ENCODE data around the gene NOP16. TPM values are rescaled to one million over a fixed set of nuclear protein-coding genes. Genes with fewer than 3 reads are reported as not detected.

The NOP16 gene
- total RNA-seq, 2 experiments from 2014 or later: 52.5 to 57.6 TPM

GRCh38 chr5:176364765-176365350 is 23.5 kb downstream of the NOP16 start:
- intact Hi-C loops (cut with micrococcal nuclease): loop anchor here (1.0 to 5.0 kb wide), 2 partner anchors 24 to 172 kb away; partner anchors contain the start of gene RNF44
- Mint-ChIP-seq H3K27me3 (no peaks in the 10 kb centered on the region), H3K4me3 (peak overlapping the region; percentile 73), H3K27ac (peak overlapping the region; percentile 18), H3K4me1 (ENCODE audit: low read depth) (peaks cover 26% of the 10 kb centered on the region), H3K36me3 (peaks cover 16% of the 10 kb centered on the region), H3K9me3 (no peaks in the 10 kb centered on the region)
- ChIA-PET CTCF (no interaction called here), POLR2A (no interaction called here)
- no peak for DNase-seq

GRCh38 chr5:176362233-176362490 is 26.2 kb downstream of the NOP16 start:
- no peaks in the 10 kb centered on the region for H3K9me3 Mint-ChIP-seq
- H3K27ac Mint-ChIP-seq: peak overlapping the region; percentile 90
- DNase-seq: no peak
- intact Hi-C loops (cut with micrococcal nuclease): loop anchor here (2.0 to 5.0 kb wide), 2 partner anchors 87 to 175 kb away; partner anchors contain the start of genes FAF2 and RNF44
- CTCF ChIA-PET: interaction anchor here (1.1 to 2.5 kb wide), 5 partner anchors 10 to 632 kb away, joined by 3 to 10 read pairs (median 6); partner anchors contain the start of gene CLTB
- POLR2A ChIA-PET: interaction anchor here (0.7 to 1.5 kb wide), 4 partner anchors 10 to 176 kb away, joined by 3 to 5 read pairs (median 3); no protein-coding TSS in a partner anchor
- H3K4me3 Mint-ChIP-seq: peak overlapping the region; percentile 99
- H3K27me3 Mint-ChIP-seq: no peaks in the 10 kb centered on the region
- H3K4me1 Mint-ChIP-seq (ENCODE audit: low read depth): peaks cover 40% of the 10 kb centered on the region
- peaks cover 18% of the 10 kb centered on the region for H3K36me3 Mint-ChIP-seq

GRCh38 chr5:176361437-176362232 is 26.8 kb downstream of the NOP16 start, which contains the start of gene KIAA1191:
Gene KIAA1191 (minus strand): TSS chr5:176361764. CDS start chr5:176359508, 2,256 bp downstream.
- H3K9me3 Mint-ChIP-seq: no peaks in the 10 kb centered on the region
- H3K4me1 Mint-ChIP-seq (ENCODE audit: low read depth): peaks cover 38% of the 10 kb centered on the region
- intact Hi-C loops (cut with micrococcal nuclease): loop anchor here (1.0 to 5.0 kb wide), 3 partner anchors 27 to 176 kb away; partner anchors contain the start of genes FAF2, HIGD2A, NOP16 and RNF44
- ChIA-PET CTCF (interaction anchor here (1.1 to 2.5 kb wide), 6 partner anchors 9 to 632 kb away, joined by 3 to 10 read pairs (median 6); partner anchors contain the start of gene CLTB), POLR2A (interaction anchor here (0.7 to 1.5 kb wide), 5 partner anchors 9 to 176 kb away, joined by 3 to 5 read pairs (median 3); partner anchors contain the start of gene CLTB)
- peaks cover 15% of the 10 kb centered on the region for H3K36me3 Mint-ChIP-seq
- no peaks in the 10 kb centered on the region for H3K27me3 Mint-ChIP-seq
- H3K4me3 Mint-ChIP-seq: peak within 1 kb of the TSS; percentile 99
- H3K27ac Mint-ChIP-seq: peak within 1 kb of the TSS; percentile 90
- DNase-seq: peak; percentile 97

GRCh38 chr5:176360894-176361436 is 27.4 kb downstream of the NOP16 start:
- H3K4me1 Mint-ChIP-seq (ENCODE audit: low read depth): peaks cover 37% of the 10 kb centered on the region
- intact Hi-C loops (cut with micrococcal nuclease): loop anchor here (1.0 to 5.0 kb wide), 2 partner anchors 27 to 176 kb away; partner anchors contain the start of genes HIGD2A, NOP16 and RNF44
- H3K9me3 Mint-ChIP-seq: no peaks in the 10 kb centered on the region
- CTCF ChIA-PET: interaction anchor here (1.4 to 2.5 kb wide), 4 partner anchors 9 to 126 kb away, joined by 3 to 10 read pairs (median 6); partner anchors contain the start of gene CLTB
- POLR2A ChIA-PET: interaction anchor here (0.7 to 1.1 kb wide), 3 partner anchors 9 to 55 kb away, joined by 3 to 5 read pairs (median 3); partner anchors contain the start of gene CLTB
- H3K4me3 Mint-ChIP-seq: peak overlapping the region; percentile 99
- peak overlapping the region; percentile 90 for H3K27ac Mint-ChIP-seq
- H3K36me3 Mint-ChIP-seq: peaks cover 14% of the 10 kb centered on the region
- peak; percentile 37 for DNase-seq
- no peaks in the 10 kb centered on the region for H3K27me3 Mint-ChIP-seq

- H3K27ac Mint-ChIP-seq: peak overlapping the region; percentile 8
- POLR2A ChIA-PET: interaction anchor here (0.7 to 1.1 kb wide), 2 partner anchors 29 to 287 kb away, joined by 3 read pairs; partner anchors contain the start of genes HIGD2A and NOP16
- H3K27me3 Mint-ChIP-seq: no peaks in the 10 kb centered on the region
- DNase-seq: no peak
- H3K4me1 Mint-ChIP-seq (ENCODE audit: low read depth): peaks cover 37% of the 10 kb centered on the region
- CTCF ChIA-PET: interaction anchor here (2.5 kb wide), 1 partner anchor 124 kb away, joined by 10 read pairs; no protein-coding TSS in a partner anchor
- H3K9me3 Mint-ChIP-seq: no peaks in the 10 kb centered on the region
- intact Hi-C loops (cut with micrococcal nuclease): loop anchor here (5.0 kb wide), 1 partner anchor 178 kb away; the partner anchor contains the start of gene RNF44
- peak overlapping the region; percentile 67 for H3K4me3 Mint-ChIP-seq
- peaks cover 18% of the 10 kb centered on the region for H3K36me3 Mint-ChIP-seq
Observed at GRCh38 chr5:176359658-176360057, 28.7 kb downstream of the NOP16 start.

- Mint-ChIP-seq H3K36me3 (peaks cover 25% of the 10 kb centered on the region), H3K4me3 (no peak overlapping the region)
- POLR2A ChIA-PET: no interaction called here
Observed at GRCh38 chr5:176356179-176356566, 32.2 kb downstream of the NOP16 start.

GRCh38 chr5:176355400-176356178 is 32.8 kb downstream of the NOP16 start:
- no peak overlapping the region for H3K27ac Mint-ChIP-seq
- H3K9me3 Mint-ChIP-seq: no peaks in the 10 kb centered on the region
- no peak overlapping the region for H3K4me3 Mint-ChIP-seq
- no peaks in the 10 kb centered on the region for H3K27me3 Mint-ChIP-seq
- ChIA-PET POLR2A (no interaction called here), CTCF (no interaction called here)
- DNase-seq: no peak
- H3K36me3 Mint-ChIP-seq: peaks cover 25% of the 10 kb centered on the region
- intact Hi-C loops (cut with micrococcal nuclease): no loop called here
- peaks cover 26% of the 10 kb centered on the region for H3K4me1 Mint-ChIP-seq (ENCODE audit: low read depth)

More at GRCh38 chr5:176356179-176356566, 32.2 kb downstream of the NOP16 start:
- no peak for DNase-seq
- CTCF ChIA-PET: no interaction called here
- Mint-ChIP-seq H3K9me3 (no peaks in the 10 kb centered on the region), H3K27me3 (no peaks in the 10 kb centered on the region), H3K27ac (no peak overlapping the region), H3K4me1 (ENCODE audit: low read depth) (peaks cover 26% of the 10 kb centered on the region)
- intact Hi-C loops (cut with micrococcal nuclease): no loop called here

GRCh38 chr5:176353533-176353932 is 34.9 kb downstream of the NOP16 start:
- ChIA-PET POLR2A (no interaction called here), CTCF (no interaction called here)
- no peak for DNase-seq
- H3K36me3 Mint-ChIP-seq: peaks cover 33% of the 10 kb centered on the region
- H3K27ac Mint-ChIP-seq: no peak overlapping the region
- no peaks in the 10 kb centered on the region for H3K27me3 Mint-ChIP-seq
- no peaks in the 10 kb centered on the region for H3K9me3 Mint-ChIP-seq
- H3K4me3 Mint-ChIP-seq: no peak overlapping the region
- H3K4me1 Mint-ChIP-seq (ENCODE audit: low read depth): peaks cover 20% of the 10 kb centered on the region
- intact Hi-C loops (cut with micrococcal nuclease): no loop called here

- ChIA-PET POLR2A (interaction anchor here (0.6 to 0.9 kb wide), 3 partner anchors 9 to 291 kb away, joined by 3 to 5 read pairs (median 3); partner anchors contain the start of gene KIAA1191), CTCF (interaction anchor here (1.6 kb wide), 1 partner anchor 9 kb away, joined by 5 read pairs; the partner anchor contains the start of gene KIAA1191)
- DNase-seq: no peak
- Mint-ChIP-seq H3K9me3 (no peaks in the 10 kb centered on the region), H3K36me3 (peaks cover 33% of the 10 kb centered on the region), H3K27ac (peak overlapping the region; percentile 36), H3K4me3 (no peak overlapping the region), H3K4me1 (ENCODE audit: low read depth) (peaks cover 13% of the 10 kb centered on the region), H3K27me3 (no peaks in the 10 kb centered on the region)
- intact Hi-C loops (cut with micrococcal nuclease): no loop called here
Observed at GRCh38 chr5:176352116-176352878, 36.1 kb downstream of the NOP16 start.

- CTCF ChIA-PET: no interaction called here
- DNase-seq: no peak
- H3K9me3 Mint-ChIP-seq: no peaks in the 10 kb centered on the region
- no peaks in the 10 kb centered on the region for H3K27me3 Mint-ChIP-seq
- peaks cover 39% of the 10 kb centered on the region for H3K36me3 Mint-ChIP-seq
- peak overlapping the region; percentile 15 for H3K27ac Mint-ChIP-seq
- H3K4me1 Mint-ChIP-seq (ENCODE audit: low read depth): peaks cover 8% of the 10 kb centered on the region
- intact Hi-C loops (cut with micrococcal nuclease): no loop called here
- no peak overlapping the region for H3K4me3 Mint-ChIP-seq
- POLR2A ChIA-PET: no interaction called here
Observed at GRCh38 chr5:176350416-176350815, 38.0 kb downstream of the NOP16 start.
